ENCODE data around the gene POLA2.

The POLA2 gene

DNA sequence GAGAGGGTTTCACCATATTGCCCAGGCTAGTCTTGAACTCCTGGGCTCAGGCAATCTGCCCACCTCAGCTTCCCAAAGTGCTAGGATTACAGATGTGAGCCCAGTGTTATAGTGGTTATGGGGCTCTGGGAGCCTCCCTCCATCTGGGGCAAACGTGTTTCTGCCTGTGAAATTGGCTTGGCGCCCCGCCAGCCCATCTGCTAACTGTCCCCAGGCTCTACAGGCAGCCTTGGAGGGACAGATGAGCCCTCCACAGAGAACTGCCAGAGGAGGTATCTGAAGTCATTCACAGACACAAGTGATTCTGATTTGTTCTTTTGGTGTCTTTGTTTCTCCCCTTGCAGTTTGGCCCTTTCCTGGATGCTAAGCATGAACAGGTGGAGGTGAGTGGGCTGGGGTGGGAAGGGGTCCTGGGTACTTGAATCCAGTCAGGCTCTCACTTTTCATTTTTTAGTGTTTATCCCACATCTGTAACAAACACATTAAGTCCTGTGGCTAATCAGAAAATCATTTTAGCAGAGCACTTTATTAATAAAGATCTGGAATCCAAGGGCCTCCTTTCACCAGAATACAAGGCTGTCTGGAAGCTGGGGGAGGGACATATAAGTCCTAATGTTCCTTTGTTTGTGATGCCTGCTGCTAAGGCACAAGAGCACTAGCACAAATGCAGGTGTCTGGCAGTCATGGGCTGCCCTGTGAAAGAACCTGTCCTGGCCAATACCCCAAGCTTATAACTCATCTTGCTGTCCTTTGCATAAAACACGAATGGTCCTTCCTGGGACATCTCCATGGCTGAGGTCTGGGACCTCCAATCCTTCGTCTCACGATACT, 27.2 kb downstream of the POLA2 start:
- DNase-seq = peak; percentile 97

DNA sequence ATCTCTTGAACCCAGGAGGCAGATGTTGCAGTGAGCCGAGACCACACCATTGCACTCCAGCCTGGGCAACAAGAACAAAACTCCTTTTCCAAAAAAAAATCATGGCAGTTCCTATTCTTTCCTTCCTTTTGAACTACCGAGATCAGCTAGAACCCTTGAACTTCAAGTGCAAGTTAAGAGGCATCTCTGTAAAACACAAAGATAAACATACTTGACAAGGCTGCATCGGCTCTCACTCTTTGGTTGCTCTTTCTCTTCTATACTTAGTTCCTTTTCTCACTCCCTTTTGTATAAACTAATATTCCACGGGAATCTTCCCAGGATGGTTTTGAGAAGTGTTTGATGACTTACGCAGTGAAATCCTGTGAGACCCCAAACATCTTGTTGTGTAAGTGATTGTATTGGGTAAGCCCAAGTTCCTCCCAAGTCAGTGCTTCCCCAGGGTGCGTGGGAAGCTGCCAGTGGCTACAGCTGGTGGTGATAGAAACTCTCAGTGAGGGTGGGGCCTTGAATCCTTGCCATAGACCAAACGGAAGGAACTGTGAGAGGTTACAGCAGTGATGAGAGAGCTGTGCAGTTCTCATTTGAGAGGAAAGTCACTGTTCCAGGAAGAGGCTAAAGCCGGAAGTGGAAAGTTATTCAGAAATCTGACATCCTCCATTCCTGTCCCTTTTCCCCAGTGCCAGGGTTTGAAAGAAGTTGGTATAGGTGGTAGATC, 28.8 kb downstream of the POLA2 start:
- DNase-seq = no peak

DNA sequence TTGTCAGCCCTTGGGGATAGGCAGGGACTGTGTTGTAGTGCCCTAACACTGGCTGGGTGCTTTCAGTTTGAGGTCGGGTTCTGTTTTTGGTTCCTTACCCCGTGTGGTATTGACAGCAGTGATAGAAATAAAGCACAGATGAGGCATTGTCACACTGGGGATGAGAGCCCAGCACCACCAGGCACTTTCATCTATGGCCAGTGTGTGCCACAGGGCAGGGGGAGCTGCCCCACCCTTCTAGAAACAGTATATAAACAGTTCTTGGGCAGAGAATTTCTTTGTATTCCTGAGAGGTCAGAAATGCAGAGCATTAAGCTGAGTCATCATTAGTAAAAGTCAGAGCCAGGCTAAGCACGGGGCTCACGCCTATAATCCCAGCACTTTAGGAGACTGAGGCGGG, 29.9 kb downstream of the POLA2 start:
- no peak for DNase-seq

DNA sequence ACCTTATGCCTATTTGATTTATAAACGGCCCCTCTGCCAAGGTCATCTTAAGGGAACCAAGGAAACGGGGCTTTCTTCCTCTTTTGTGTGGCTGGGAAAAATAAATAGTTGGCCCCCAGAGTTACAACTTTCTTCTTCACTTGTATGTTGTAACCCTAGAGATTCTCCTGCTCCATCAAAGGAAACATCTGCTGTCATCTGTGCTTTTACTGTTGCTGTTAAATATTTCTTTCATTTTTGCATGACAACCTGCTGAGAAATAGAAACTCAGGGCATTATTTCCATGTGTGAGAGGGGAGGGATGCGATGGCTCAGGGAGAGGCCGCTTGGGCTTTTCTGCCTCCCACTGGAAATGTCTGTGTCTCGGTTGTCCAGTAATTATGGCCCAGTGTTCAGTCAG, 31.1 kb downstream of the POLA2 start:
- DNase-seq = no peak

DNA sequence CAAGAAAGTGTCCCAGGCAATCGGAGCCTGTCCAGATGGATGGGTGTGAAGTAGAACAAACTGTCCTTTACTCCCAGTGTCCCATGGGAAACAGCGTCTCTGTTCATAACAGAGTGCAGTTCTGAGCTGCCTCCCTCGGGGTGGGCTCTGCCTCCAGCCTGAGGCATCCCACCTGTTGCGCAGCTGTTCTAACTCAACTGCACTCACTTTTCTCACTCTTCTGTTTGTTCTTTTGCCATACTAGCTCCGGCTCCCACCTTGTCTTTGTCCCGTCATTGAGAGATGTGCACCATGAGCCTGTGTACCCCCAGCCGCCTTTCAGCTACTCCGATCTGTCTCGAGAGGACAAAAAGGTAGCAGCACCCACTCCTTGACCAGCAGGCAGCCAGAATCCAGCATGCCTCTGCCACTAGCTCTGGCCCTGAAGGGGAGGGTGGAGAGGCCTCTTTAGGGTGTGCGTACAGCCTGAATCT, 32.2 kb downstream of the POLA2 start:
- peak; percentile 69 for DNase-seq

DNA sequence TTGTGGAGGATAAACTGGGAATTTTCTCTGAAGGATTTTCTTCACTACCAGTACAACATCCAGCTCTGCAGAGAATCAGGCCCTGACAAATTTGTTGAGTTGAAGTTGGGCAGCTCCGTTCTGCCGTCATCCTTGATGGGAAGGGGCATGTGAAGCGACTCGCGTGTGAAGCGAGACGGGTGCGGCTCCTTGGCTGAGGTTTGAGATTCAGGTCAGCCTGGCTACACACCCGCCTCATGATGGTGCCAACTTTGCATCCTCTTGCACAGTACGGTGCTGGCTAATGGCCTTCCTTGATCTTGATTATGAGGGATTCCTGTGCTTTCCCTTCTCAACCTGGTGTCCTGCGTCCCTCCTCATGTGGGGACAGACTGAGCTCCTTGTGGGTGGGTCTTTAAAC, 33.2 kb downstream of the POLA2 start:
- no peak for DNase-seq

DNA sequence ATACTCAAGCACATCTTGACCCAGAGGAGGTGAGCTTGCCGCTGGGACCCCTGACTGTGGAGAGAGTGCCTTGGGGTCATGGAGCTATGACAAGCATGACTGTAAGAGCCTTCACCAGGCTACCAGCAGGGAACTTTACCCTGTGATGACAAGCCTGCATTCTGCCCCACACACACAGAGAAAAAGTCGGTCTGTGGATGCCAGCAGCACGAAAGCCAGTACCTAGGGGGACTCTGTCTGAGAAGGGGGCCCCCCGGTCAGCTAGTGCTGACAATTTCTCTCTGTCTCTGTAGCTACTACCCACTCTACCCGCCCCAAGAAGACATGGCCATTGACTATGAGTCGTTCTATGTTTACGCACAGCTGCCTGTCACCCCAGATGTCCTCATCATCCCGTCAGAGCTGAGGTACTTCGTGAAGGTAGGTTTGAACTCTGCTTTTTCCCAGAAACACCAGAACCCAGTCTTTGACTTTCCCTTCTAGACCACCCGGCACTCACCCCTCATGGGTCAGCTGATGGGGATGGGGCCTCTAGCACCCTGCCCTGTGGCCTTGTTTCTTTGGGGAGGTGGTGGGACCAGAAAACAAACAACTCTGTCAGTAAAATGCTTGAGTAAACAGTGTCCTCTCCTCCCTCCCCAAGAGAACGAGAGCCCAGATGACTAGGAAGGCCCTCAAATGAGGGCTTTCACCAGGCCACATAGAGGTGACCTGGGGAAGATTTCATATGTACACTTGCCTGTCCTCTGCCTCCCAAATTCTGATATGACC, 34.0 kb downstream of the POLA2 start:
- no peak for DNase-seq

DNA sequence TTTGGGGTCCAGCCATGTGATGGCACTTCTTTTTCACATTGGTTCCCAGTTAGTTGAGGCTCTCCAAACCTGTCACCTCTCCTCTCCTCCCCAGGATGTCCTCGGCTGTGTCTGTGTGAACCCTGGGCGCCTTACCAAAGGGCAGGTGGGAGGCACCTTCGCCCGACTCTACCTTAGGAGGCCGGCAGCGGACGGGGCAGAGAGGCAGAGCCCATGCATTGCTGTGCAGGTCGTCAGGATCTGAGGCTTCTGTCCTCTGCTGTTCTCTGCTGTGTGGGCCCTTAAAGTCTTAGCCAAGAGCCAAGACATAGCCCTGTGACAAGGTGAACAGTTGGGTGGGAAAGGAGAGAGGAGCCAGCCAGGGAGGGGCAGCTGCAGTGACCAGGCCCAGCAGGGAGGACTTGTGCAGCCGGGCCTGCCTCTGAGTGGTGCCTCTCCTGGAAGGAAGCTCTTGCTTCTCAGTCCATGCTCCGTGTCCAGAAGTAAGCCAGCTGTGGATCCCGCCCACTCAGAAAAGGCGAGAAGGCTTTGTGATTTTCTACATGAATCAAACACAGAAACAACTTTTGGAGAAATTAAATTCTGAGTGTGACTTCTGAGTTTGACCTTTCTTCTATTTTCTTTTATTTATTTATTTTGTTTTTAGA, 35.4 kb downstream of the POLA2 start:
- DNase-seq = no peak

DNA sequence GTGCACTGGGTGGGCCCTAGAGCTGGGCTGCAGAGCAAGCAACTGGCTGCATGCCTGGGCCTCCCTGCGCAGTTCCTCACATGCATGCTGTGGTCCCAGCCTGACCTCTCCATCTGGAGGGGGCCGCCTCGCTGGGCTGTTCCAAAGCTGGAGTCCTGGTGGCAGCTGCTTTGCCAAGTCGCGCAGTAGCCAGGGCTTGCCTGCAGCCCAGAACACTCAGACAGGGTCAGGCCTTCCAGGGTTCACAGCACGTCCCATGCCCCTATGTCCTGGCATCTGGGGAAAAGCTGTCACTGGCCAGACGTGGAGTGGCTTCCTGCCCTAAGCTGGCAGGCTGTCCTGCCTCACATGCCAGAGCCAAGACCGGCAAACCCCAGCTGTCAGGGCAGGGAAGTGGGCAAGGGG, 36.4 kb downstream of the POLA2 start:
- DNase-seq = no peak

DNA sequence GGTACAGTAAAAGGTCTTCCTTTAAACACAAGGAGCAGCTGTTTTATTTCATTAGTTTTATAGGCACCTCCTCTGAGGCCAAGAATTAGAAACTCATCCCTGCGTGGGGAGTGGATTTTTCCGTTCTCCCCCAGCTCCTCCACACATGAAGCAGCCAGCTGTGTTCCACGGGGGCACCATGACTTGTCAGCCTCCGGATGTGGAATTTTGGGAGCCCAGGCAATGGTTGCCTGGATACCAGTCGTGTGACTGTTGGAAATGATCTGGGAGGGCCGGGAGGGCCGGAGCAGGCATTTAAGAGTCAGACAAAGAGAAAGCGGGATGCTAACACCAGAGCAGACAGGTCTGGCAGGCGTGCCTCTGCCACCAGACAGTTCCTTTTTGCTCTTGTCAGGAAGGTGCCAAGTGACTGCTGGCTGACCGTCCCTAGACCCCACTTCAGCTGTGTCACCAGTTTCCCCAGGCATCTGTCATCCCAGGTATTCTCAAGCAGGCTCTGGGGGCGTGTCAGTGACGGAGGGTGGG, 37.0 kb downstream of the POLA2 start:
- DNase-seq = no peak

DNA sequence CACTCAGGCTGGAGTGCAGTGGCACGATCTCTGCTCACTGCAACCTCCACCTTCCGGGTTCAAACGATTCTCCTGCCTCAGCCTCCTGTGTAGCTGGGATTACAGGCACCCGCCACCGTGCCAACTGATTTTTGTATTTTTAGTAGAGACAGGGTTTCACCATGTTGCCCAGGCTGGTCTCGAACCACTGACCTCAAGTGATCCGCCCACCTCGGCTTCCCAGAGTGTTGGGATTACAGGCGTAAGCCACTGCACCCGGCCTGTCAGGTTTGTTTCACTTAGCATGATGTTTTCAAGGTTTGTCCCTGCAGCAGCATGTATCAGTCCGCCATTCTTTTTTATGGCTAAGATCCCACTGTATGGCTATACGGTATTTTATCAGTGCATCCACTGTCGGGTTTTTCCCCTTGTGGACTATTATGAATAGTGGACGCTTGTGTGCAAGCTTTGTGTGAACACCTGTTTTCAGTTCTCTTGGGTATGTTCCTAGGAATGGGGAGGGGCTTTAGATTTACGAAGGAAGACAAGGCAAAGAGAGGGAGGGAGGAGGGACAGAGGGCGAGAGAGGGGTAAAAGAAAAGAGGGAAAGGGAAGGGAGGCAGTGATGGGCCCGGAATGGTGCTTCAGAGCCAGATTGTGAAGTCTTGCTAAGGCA, 39.0 kb downstream of the POLA2 start:
- DNase-seq = no peak

DNA sequence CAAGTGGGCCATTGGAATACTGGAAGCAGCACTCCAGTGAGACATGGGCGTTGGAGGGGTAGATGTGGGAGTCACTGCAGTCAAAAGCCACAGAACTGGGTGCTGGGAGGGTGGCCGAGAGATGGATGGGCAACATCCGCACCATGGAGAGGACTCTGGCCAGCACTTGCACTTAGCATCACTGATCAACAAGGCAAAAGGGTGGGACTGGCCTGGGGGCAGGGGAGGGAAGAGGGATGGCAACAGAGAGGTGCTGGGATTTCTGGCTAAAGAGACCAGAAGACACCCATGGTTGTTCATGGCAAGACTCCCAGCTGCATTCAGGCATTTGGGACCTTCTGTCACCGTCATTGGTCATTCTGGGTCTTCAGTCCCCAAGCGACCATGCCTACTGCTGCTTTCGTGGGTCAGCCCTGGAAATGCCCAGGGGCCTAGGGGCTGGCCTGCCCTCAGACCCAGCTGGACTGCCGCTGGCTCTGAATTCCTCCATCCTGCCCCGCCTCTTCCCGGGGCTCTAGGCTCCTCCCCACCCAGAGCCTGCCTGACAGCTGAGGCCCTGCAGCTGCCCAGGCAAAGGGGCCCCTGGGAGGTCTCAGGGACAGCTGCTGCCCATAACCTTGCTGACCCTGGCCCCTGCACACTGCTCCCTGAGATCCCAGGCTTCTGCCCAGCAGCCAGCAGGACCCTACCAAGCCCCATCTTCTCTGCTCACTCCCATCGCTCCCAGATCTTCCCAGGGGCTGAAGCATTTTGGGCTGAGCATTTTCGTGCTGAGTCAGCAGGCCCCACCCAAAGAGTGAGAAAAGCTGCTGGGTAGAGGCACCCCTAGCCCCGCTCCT, 39.9 kb downstream of the POLA2 start:
- DNase-seq = no peak

DNA sequence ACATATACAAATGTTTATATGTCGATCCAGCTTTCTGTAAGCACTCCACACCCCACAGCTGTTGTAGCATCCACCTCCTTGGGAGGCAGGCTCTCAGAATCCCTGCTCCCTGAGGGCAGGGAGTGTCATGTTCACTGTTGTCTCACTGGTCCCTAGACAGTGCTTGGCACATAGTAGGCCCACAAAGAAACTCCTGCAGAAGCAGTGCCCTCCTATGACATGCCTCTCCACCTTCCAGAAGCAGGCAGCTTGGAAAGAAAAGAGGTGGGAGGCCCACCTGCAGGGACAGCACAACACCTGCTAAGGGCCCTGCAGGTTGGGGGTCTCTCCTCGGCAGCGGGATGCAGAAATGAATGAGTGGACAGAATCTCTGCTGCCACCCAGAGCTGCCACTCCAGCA, 41.8 kb downstream of the POLA2 start:
- no peak for DNase-seq

DNA sequence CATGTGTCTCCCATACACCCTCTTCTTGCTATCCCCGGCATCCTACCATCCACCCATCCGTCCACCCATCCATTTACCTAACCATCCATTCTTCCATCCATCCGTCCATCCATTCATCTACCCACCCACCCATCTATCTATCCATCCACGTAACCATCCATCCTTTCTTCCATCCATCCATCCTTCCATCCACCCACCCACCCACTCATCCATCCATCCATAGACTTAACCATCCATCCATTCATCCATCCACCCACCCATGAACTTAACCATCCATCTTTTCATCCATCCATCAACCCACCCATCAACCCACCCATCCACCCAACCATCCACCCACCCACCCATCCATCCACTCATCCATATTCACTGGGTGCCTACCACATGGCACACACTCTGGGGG, 42.3 kb downstream of the POLA2 start:
- DNase-seq = no peak

DNA sequence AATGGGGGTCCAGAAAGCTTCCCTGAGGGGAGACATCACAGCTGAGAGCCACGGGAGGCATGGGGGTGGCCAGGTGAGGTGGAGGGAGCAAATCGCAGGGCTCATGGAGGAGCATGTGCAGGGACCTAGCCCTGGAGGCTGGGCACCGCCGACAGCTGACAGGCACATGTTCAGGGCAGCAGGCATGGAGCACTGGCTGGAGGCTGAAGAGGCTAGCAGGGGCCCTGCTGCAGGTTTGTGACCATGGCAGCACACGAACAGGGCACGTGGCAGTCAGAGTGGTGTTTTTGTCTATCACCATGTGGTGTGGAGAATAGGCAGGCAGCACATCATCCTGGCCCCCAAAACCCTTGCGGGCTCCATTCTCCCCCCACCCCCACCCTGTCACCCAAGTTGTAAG, 42.9 kb downstream of the POLA2 start:
- DNase-seq = no peak

DNA sequence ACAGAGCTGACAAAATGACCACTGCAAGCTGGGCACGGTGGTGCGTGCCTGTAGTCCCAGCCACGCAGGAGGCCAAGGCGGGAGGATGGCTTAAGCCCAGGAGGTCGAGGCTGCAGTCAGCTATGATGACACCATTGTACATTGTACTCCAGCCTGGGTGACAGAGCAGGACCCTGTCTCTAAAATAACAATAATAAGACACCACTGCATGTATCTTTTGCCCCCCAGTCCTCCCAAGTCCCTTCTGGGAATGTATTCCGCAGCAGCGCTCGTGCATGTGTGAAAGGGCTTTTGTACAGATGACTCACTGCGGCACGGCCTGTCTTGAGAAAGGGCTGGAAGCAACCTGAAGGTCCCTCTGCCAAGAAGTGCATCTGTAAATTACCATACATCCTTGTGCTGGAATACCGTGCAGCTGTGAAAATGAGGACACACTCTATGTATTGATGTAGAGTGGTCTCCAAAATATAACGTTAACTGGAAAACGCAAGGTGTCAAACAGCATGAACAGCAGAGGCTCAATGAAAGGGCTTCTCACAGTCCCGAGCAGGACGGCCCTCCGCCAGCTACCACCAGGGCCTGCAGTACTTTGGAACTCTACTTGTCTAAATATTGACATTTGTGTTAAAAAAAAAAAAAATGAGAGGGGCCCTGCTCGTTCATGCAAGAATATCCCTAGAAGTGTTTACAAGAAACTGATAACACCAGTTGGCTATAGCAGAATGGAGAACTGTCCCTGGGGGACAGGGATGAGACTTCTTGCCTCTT, 43.9 kb downstream of the POLA2 start:
- no peak for DNase-seq

DNA sequence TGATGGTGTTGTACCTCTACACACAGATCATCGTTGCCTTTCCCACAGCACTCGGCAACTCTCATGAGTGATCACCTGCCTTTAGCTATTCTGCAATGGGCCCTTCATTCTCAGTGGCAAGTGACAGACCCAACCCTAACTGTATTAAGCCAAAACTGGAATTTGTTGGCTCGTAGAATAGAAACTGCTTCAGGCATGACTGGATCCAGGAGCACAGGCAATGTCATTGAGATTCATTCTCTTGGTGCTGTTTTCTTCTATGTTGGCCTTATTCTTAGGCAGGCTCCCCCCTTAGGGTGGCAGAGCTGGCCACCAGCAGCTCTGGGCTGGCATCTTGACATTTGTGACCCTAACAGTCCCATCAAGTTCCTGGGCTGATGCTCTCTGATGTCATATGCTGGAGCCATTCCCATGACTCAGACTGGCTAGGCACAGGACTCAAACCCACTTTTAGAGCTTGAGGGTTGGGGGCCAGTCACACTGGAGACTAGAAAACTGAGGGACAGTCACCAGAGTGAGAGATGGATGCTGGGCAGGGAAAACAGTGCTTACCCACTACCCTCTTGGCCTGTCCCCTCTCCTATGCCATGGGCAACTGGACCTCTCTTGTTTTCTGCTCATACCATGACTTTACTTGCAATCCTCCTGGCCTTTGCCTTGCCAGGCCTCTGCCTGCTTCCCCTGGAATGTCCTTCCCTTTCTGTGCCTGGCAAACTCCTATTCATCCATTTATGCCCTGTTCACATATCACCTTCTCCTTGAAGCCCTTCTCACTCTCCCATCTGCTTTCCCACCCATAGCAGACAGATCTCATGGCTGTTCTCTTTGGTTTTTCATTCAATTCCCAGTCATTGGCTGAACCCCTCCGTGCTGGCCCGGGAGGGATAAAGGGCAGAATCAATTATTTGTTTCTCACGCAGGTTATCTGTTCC, 45.8 kb downstream of the POLA2 start:
- DNase-seq = no peak

DNA sequence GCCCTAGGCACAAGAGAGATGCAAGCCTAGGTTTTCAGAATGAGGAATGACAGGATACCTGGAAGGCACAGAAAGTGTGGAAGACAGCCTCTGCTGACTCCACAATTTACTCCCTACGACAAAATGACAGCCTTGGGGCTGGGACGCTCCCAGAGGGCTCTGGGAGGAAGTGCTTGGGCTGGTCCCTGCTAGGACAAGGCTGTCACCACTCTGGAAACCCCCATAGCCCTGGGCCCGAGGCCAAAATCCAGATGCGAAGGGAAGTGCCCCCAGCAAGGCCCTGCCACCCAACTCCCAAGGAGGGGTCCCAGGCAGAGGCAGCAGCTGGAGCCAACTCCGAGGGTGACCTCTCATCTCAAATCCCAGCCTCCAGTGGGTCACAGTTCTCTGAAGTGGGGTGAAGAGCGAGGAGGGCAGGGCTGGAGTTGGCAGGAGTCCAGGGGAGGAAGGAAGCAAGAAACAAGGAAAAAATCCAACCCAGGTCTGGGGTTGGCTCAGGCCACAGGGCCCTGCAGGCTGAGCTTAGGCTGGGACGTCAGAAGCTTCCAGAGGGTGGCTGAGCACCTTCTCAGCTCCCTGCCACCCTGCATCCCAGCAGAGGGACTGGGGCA, 46.6 kb downstream of the POLA2 start:
- no peak for DNase-seq

DNA sequence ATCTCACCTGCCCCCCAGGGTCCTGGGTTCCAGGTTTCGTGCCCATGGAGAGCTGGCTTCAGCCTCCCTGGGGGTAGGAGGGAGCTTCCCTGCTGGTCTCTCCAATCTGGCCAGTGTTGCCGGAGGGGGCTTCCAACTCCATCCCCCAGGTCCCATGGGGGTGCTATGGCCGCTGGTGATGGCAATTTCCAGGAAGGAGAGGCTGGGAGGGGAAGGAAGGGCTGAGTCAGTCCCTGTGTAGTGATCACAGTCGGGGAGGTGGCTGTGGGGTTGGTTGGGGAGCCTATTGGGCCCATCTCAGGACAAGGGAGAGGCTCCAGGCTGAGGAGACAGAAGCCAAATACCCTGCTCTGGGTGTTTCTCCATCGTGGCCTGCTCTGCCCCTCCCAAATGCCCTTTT, 47.2 kb downstream of the POLA2 start:
- no peak for DNase-seq
